ENCODE data around the gene SUN1.

Gene SUN1

GRCh38 chr7:909358-910329 lies 77.4 kb downstream of the SUN1 start:
- DNase-seq, result peak; percentile 82

DNA sequence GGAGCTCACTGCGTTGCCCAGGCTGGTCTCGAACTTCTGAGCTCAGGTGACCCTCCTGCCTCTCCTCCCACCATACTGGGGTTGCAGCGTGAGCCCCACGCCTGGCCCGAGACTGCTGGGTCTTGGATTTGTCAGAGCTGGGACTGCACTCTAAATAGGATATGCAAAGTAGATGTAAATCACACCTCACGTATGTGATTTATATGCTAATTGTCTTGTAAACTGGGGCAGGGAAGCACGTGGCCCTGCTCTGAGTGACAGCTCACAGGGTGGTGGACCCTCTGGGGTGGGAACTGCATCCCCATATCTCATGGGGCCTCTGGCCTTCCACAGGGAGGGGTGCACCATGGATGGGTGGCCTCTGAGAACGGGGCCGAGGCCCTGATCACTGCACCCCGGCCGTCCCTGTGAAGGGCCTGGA lies 78.2 kb downstream of the SUN1 start:
- DNase-seq, result no peak

DNA sequence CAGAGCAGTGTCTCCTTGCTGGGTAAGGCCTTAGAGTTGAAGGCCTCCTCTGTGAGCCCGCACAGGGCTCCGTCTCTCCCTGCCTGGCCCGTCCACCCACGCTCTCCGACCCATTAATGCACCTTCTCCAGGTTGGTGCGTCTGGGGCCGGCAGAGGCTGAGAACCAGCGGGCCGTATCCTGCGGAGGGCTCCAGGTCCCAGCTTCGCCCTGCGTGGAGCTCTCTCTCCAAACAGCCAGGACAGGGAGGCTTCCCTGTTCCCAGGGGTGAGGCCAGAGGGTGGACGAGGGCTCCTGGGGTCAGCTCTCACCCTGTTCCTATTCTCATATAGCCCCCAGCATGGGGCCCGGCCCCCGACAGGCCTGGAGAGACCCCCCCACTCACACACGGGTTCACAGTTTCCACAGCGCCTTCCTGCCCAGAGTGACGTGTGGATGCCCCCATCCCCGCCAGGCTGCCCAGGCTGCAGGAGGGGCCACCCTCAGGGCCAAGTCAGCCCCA lies 78.7 kb downstream of the SUN1 start:
- DNase-seq, result no peak

- DNase-seq, result no peak
Measured at GRCh38 chr7:911791-912480, 79.7 kb downstream of the SUN1 start.

DNA sequence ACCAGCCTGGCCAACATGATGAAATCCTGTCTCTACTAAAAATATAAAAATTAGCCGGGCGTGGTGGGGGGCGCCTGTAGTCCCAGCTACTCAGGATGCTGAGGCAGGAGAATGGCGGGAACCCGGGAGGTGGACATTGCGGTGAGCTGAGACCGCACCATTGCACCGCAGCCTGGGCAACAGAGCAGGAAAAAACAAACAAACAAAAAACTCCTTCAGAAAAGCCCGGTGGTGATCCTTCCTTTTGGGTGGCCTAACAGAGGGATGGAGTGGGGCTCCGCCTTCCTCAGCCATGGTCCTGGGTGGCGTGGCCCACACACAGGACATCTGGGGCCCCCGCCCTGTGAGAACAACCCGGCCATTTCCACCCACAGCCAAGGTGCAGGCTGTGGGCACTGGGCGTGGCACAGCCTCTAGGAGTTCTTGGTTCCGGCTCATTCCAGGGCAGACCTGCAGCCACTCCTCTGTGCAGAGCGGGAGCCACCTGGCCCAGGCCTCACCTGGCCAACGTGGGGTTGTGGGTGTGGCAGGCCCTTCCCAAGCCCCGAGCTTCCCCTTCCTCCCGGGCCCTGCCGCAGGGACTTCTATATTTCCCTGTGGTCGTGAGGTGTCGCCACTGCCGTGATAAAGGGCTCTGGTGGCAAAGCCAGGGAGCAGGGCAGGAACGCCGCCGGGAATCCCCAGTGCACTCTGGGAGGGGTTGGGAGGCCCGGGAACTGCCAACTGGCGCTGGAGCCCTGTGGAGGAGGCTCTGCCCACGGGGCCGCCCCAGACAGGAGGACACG lies 81.7 kb downstream of the SUN1 start:
- DNase-seq, result no peak

GRCh38 chr7:914521-915194 lies 82.4 kb downstream of the SUN1 start:
- DNase-seq, result no peak

DNA sequence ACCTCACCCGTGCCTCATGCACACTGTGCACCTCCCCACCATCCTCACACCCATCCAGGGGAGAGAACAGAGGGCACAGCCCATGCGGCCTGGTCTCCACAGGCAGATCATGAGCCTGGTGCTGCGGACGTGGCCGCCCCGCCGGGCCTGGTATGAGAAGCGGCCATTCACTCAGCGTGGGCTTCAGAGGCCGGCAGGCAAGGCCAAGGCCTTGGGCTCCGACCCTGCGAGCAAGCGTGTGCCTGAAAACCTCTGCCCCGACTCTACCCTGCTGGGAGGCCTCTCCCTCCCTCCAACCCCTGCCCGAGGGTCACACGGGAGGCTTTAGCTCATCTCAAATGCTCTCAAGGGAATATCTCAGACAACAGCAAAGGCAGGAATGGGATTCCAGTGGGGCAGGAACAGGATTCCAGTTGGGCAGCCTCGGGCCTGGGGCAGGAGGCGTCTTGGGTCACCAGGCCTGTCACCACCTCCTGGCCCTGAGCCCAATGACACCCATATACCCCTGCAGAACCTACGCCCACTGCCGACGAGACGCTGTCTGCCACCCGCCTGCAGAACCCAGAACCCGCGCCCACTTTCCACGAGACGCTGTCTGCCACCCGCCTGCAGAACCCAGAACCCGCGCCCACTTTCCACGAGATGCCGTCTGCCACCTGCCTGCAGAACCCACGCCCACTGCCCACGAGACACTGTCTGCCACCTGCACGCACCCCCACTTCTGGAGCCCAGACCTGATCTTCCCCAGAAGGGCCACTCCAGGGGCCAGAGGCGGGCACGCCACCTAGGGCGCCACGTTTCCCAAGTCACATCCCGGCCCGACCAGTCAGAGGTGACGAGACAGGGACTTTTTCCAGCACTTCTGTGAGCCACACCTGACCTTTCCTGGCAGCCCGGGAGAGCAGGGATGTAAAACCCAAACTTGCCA lies 83.3 kb downstream of the SUN1 start:
- DNase-seq, result no peak

DNA sequence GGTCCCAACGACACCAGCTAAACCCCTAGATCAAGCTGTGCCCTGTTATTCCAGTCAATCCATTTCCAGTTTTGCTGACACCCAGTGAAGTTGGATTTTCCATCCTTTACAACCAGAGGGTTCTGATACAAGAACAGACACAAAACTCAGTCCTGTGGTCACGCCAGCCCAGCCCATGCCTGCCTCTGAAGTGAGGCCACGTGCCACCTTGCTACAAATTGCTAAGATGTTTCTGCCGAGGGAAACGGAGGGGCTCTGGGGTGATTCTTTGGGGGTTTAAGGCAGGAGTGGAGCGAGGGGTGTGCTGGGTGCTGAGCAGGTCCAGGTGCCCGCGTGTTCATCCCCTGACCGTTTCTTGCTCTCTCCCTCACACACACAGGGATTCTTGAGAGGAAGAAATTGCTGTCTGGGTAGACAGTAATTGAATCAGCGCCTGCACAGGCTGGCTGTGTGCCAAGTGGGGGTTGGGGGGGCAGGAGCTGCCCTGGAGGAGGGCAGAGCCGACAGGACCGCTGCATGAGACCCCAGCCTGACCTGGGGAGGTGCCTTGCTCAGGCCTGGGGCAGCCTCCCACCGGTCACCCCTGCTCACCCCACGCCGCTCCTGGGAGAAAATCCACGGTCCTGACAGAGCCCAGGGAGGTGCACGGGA lies 84.1 kb downstream of the SUN1 start:
- no peak for DNase-seq

- no peak for DNase-seq
Measured at GRCh38 chr7:917255-918117, 85.2 kb downstream of the SUN1 start.

DNA sequence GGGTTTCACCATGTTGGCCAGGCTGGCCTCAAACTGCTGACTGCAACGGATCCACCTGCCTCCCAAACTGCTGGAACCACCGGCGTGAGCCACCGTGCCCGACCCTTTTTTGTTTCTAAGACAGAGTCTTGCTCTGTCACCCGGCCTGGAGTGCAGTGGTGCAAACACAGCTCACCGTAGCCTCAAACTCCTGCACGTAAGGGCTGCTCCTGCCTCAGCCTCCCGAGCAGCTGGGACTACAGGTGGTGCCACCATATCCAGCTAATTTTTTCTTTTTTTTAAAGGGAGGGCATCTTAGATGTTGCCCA lies 85.8 kb downstream of the SUN1 start:
- peak; percentile 14 for DNase-seq

DNA sequence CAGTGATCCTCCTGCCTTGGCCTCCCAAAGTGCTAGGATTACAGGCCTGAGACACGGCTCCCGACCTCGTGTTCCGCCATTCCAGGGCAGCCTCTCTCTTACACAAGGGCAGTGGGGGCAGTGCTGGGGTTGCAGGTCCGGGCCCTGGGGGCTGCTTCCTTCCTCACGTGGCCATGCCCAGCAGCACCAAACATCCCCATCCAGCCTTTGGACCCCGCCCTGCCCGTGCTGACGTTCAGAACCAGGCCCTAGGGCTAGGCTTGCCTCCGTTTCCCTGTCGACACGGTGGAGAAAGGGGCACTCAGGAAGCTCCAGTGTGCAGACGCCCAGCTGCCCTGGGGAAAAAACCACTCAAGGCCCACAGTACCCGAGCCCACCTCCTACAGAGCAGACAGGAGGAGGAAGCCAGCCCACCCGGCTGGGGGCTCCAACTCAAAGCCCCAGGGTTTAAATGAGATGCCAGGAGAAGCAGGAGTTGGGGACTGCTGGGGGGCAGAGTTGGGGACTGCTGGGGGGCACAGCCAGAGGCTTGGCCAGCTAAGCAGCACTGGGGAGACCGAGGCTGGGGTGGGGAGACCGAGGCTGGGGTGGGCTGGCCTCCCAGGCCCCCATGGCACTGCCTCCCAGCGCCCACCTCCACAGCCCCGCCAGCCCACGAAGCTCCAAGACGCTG lies 86.3 kb downstream of the SUN1 start:
- DNase-seq, result peak; percentile 9

GRCh38 chr7:919114-919442 lies 86.8 kb downstream of the SUN1 start:
- peak; percentile 15 for DNase-seq

DNA sequence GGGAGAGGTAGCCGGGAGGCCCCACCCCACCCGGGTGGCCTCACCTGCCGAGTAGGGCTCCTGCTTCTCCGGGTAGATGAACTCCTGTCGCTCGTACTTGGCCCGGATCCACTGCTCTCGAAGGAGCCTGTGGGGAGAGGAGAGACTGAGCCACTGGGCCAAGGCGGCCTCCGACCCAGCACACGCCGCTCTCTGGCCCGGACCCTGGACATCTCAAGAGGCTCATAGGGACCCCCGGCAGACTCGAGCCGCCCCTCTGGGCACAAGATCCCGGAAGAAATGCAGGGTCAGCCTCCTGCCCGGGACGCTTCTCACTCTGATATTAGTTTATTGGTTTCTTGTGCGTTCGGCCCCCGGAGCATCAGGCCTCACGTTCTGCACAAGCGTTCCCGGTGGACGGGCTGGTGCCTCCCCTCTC lies 87.7 kb downstream of the SUN1 start:
- peak; percentile 11 for DNase-seq

- peak; percentile 15 for DNase-seq
Measured at GRCh38 chr7:920351-921070, 88.2 kb downstream of the SUN1 start.

GRCh38 chr7:921071-921461 lies 88.8 kb downstream of the SUN1 start:
- peak; percentile 15 for DNase-seq

DNA sequence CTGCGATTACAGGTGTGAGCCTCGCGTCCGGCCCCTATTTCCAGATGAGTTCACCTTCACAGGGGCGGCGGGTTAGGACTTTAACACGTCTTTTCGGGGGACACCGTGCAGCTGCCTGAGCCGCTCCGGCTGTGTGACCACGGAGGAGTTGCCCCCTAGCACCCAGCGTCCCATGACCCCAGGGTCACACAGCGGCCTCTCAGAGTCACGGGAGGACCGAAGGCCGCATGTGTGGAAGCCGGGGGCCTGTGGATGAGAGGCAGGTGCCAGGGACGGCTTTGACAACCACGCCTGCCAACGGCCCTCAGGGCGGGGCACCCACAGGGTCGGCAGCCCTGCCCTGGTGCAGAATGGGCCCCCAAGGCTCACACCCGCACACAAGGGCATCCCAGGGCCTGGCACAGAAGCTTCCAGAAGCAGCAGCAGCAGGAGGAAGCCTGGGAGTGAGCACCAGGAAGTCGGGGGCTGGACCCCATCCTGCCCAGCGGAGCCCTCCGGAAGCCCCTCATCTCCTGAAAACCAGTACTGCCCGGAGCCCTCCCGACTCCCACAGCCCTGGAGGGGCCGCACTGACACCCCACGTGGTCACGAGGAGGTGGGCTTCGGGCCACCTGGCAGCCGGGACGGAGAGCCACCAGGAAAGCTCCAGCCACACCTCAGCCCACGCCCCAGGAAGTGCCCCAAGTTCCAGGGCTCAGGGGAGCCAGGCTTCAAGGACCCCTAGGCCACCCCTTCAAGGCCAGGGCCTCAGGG lies 89.5 kb downstream of the SUN1 start:
- DNase-seq, result peak; percentile 20

- peak; percentile 59 for DNase-seq
Measured at GRCh38 chr7:922334-923107, 90.2 kb downstream of the SUN1 start.
